Osteoblast (primary cell): ENCODE measurements around the gene BCKDHB. TPM values are rescaled to one million over a fixed set of nuclear protein-coding genes. Genes with fewer than 3 reads are reported as not detected.
A peak's percentile ranks its signal among the peaks of the same experiment; 100 is the strongest.

ENCODE experiments used
- DNase-seq: peaks from one replicate; pipeline ENCODE4 v3.0.0; 2011; ENCODE audit warnings: low spot score, mixed read lengths; ENCODE audit not compliant: insufficient read length; ENCODE audit errors: missing footprints
- H2AFZ ChIP-seq: 2 replicates; pipeline ENCODE4 v1.6.0; 2011; ENCODE audit warnings: mild to moderate bottlenecking, low read length
- H3K27ac ChIP-seq: 2 replicates; pipeline ENCODE4 v1.5.1; 2011; ENCODE audit warnings: mild to moderate bottlenecking, low read depth, low read length, moderate library complexity
- H3K27me3 ChIP-seq: 2 replicates; pipeline ENCODE4 v1.6.0; 2012; ENCODE audit warnings: mild to moderate bottlenecking, control low read depth, inconsistent platforms, low read length, moderate library complexity; ENCODE audit not compliant: insufficient read depth
- H3K36me3 ChIP-seq: 2 replicates; pipeline ENCODE4 v1.5.1; 2011; ENCODE audit warnings: mild to moderate bottlenecking, low read length, control low read depth, moderate library complexity; ENCODE audit not compliant: insufficient read depth
- H3K4me1 ChIP-seq: 2 replicates; pipeline ENCODE4 v1.5.1; 2011; ENCODE audit warnings: mild to moderate bottlenecking, low read length, control low read depth, moderate library complexity; ENCODE audit not compliant: insufficient read depth
- H3K4me2 ChIP-seq: 2 replicates; pipeline ENCODE4 v1.6.0; 2011; ENCODE audit warnings: mild to moderate bottlenecking, low read length; ENCODE audit not compliant: insufficient read depth
- H3K4me3 ChIP-seq: fragments of 200-600 bp; sonication (generic); 3 replicates; pipeline ENCODE4 v1.5.1; 2012; ENCODE audit warnings: mild to moderate bottlenecking, low read length, inconsistent platforms; ENCODE audit not compliant: insufficient read depth
- H3K79me2 ChIP-seq: 2 replicates; pipeline ENCODE4 v1.6.0; 2012; ENCODE audit warnings: mild to moderate bottlenecking, low read length, control low read depth, inconsistent platforms; ENCODE audit not compliant: insufficient read depth
- H3K9me3 ChIP-seq: 2 replicates; pipeline ENCODE4 v1.5.1; 2011; ENCODE audit warnings: low read depth, low read length, control low read depth
- H4K20me1 ChIP-seq: 2 replicates; pipeline ENCODE4 v1.6.0; 2012; ENCODE audit warnings: mild to moderate bottlenecking, low read length, control low read depth; ENCODE audit not compliant: insufficient read depth
- CTCF ChIP-seq: IDR thresholded peaks from 2 replicates; pipeline ENCODE4 v1.5.1; 2011; ENCODE audit warnings: mild to moderate bottlenecking, low read depth, low read length, moderate library complexity; ENCODE audit errors: extremely low read depth
- total RNA-seq: library from RNA; depleted of rRNA; stranded (reverse); fragments of >200 nt; gene quantifications from 2 replicates; pipeline ENCODE4 v1.2.3, GENCODE V29; 2012

Gene BCKDHB
- total RNA-seq, 1 donor, result 18.8 TPM

- no peaks in the 10 kb centered on the region for H3K79me2 ChIP-seq
- no peak for TF ChIP-seq CTCF
- no peak for DNase-seq
Observed at GRCh38 chr6:80304014-80304413, 197.5 kb downstream of the BCKDHB start.

GRCh38 chr6:80314531-80314930 is 208.1 kb downstream of the BCKDHB start:
- H3K27me3 ChIP-seq, result no peaks in the 10 kb centered on the region
- H4K20me1 ChIP-seq, result no peaks in the 10 kb centered on the region
- H3K36me3 ChIP-seq, result no peaks in the 10 kb centered on the region
- H2AFZ ChIP-seq, result no peak overlapping the region
- no peak overlapping the region for H3K27ac ChIP-seq
- peaks cover 9% of the 10 kb centered on the region for H3K4me1 ChIP-seq
- no peaks in the 10 kb centered on the region for H3K79me2 ChIP-seq
- DNase-seq, result no peak
- no peak for TF ChIP-seq CTCF
- no peak overlapping the region for H3K4me2 ChIP-seq
- no peaks in the 10 kb centered on the region for H3K9me3 ChIP-seq
- no peak overlapping the region for H3K4me3 ChIP-seq

More at GRCh38 chr6:80304014-80304413, 197.5 kb downstream of the BCKDHB start:
- Histone ChIP-seq H3K9me3 (no peaks in the 10 kb centered on the region), H3K36me3 (no peaks in the 10 kb centered on the region), H3K27ac (no peak overlapping the region), H3K4me2 (no peak overlapping the region), H3K27me3 (no peaks in the 10 kb centered on the region), H2AFZ (no peak overlapping the region), H4K20me1 (no peaks in the 10 kb centered on the region), H3K4me1 (no peaks in the 10 kb centered on the region), H3K4me3 (no peak overlapping the region)

GRCh38 chr6:80316686-80317231 is 210.3 kb downstream of the BCKDHB start:
- Histone ChIP-seq H3K4me3 (no peak overlapping the region), H3K27me3 (no peaks in the 10 kb centered on the region), H3K36me3 (no peaks in the 10 kb centered on the region), H3K9me3 (no peaks in the 10 kb centered on the region), H3K79me2 (no peaks in the 10 kb centered on the region), H3K27ac (no peak overlapping the region), H4K20me1 (no peaks in the 10 kb centered on the region), H3K4me1 (peaks cover 11% of the 10 kb centered on the region), H3K4me2 (no peak overlapping the region), H2AFZ (no peak overlapping the region)
- peak; percentile 75 for DNase-seq
- peak; percentile 38 for TF ChIP-seq CTCF

GRCh38 chr6:80319196-80319595 is 212.7 kb downstream of the BCKDHB start:
- H4K20me1 ChIP-seq, result no peaks in the 10 kb centered on the region
- no peaks in the 10 kb centered on the region for H3K79me2 ChIP-seq
- peak overlapping the region; percentile 53 for H3K4me2 ChIP-seq
- no peaks in the 10 kb centered on the region for H3K27me3 ChIP-seq
- TF ChIP-seq CTCF, result no peak
- H3K36me3 ChIP-seq, result no peaks in the 10 kb centered on the region
- H3K9me3 ChIP-seq, result no peaks in the 10 kb centered on the region
- no peak overlapping the region for H3K4me3 ChIP-seq
- H3K4me1 ChIP-seq, result peaks cover 11% of the 10 kb centered on the region
- no peak overlapping the region for H2AFZ ChIP-seq
- DNase-seq, result peak; percentile 78
- H3K27ac ChIP-seq, result peak overlapping the region; percentile 38
